ENCODE measurements around the gene EML1.

DNA sequence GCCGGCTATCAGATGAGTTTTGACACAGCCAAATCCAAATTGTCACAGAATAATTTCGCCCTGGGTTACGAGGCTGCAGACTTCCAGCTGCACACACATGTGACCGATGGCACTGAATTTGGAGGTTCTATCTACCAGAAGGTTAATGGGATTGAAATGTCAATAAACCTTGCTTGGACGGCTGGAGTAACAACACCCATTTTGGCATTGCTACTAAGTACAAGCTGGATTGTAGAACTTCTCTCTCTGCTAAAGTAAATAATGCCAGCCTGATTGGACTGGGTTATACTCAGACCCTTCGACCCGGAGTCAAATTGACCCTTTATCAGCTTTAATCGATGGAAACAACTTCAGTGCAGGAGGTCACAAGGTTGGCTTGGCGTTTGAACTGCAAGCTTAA, 171.8 kb downstream of the EML1 start:
- TF ChIP-seq, protein P1, sequence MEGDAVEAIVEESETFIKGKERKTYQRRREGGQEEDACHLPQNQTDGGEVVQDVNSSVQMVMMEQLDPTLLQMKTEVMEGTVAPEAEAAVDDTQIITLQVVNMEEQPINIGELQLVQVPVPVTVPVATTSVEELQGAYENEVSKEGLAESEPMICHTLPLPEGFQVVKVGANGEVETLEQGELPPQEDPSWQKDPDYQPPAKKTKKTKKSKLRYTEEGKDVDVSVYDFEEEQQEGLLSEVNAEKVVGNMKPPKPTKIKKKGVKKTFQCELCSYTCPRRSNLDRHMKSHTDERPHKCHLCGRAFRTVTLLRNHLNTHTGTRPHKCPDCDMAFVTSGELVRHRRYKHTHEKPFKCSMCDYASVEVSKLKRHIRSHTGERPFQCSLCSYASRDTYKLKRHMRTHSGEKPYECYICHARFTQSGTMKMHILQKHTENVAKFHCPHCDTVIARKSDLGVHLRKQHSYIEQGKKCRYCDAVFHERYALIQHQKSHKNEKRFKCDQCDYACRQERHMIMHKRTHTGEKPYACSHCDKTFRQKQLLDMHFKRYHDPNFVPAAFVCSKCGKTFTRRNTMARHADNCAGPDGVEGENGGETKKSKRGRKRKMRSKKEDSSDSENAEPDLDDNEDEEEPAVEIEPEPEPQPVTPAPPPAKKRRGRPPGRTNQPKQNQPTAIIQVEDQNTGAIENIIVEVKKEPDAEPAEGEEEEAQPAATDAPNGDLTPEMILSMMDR (conservative IDR thresholded peaks at IDR 0.05; ENCODE audit: low read length), result no peak
- no peak for TF ChIP-seq EZH2phosphoT487 (IDR thresholded peaks at IDR 0.05; ENCODE audit: borderline replicate concordance, low read depth, low read length)
